Measurements from ENCODE around the gene COMMD1.

DNA sequence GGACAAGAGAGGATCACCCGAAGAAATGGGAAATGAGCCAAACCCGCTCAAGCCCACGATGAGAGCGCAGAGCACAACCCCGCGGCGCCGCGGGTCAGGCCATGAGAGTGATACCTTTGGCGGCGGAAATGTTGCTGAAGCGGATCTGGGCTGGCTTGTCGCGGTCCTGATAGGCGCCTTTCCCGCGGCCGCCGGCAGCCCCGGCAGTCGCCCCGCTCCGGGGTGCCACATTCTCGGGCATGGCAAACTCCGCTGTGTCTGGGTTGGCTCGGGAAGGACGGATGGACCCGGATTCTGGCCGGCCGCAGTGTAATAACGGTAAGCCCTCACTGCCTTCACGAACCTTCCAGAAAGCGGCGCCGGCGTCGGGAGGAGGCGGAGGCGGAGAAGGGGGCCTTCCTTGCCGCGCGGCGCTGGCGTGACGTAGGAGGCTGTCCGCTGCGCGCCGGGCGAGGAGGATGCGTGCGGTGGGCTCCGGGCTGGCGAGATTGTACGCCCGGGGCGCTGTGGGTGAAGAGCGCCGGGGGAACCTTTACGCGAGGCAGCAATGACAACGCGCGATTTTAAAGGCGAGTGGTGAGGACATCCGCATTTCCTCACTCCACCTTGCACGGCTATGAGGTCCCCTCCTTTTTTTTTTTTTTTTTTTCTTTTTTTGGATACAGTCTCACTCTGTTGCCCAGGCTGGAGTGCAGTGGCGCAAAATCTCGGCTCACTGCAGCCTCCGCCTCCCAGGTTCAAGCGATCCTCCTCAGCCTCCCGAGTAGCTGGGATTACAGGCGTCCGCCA lies 17.0 kb upstream of the COMMD1 start, which contains the start of gene CCT4:
- TF ChIP-seq, protein P1, sequence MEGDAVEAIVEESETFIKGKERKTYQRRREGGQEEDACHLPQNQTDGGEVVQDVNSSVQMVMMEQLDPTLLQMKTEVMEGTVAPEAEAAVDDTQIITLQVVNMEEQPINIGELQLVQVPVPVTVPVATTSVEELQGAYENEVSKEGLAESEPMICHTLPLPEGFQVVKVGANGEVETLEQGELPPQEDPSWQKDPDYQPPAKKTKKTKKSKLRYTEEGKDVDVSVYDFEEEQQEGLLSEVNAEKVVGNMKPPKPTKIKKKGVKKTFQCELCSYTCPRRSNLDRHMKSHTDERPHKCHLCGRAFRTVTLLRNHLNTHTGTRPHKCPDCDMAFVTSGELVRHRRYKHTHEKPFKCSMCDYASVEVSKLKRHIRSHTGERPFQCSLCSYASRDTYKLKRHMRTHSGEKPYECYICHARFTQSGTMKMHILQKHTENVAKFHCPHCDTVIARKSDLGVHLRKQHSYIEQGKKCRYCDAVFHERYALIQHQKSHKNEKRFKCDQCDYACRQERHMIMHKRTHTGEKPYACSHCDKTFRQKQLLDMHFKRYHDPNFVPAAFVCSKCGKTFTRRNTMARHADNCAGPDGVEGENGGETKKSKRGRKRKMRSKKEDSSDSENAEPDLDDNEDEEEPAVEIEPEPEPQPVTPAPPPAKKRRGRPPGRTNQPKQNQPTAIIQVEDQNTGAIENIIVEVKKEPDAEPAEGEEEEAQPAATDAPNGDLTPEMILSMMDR (IDR thresholded peaks at IDR 0.05): peak in 2 of 3 experiments; percentile 6 to 14
- TF ChIP-seq POLR2A (IDR thresholded peaks at IDR 0.05): no peak
